Retinal pigment epithelial cell (primary cell): ENCODE data around the gene NXF1.
"Not testable (repeated sequence)": the region's sequence is repeated elsewhere in the genome, so short reads cannot be mapped to it uniquely, and the experiment has no call there.

Experiments
- DNase-seq: peaks from one replicate; pipeline ENCODE4 v3.0.0-alpha.2; 2010; ENCODE audit warnings: low read depth
- H3K4me3 ChIP-seq: 2 replicates; pipeline ENCODE4 v1.5.1; 2011; ENCODE audit warnings: mild to moderate bottlenecking, low read length, control low read depth, moderate library complexity
- TF ChIP-seq, protein P1 (sequence below): conservative IDR thresholded peaks from 2 replicates; pipeline ENCODE4 v1.5.1; 2011; ENCODE audit warnings: low read depth, low read length, control low read depth, inconsistent platforms

The NXF1 gene

DNA sequence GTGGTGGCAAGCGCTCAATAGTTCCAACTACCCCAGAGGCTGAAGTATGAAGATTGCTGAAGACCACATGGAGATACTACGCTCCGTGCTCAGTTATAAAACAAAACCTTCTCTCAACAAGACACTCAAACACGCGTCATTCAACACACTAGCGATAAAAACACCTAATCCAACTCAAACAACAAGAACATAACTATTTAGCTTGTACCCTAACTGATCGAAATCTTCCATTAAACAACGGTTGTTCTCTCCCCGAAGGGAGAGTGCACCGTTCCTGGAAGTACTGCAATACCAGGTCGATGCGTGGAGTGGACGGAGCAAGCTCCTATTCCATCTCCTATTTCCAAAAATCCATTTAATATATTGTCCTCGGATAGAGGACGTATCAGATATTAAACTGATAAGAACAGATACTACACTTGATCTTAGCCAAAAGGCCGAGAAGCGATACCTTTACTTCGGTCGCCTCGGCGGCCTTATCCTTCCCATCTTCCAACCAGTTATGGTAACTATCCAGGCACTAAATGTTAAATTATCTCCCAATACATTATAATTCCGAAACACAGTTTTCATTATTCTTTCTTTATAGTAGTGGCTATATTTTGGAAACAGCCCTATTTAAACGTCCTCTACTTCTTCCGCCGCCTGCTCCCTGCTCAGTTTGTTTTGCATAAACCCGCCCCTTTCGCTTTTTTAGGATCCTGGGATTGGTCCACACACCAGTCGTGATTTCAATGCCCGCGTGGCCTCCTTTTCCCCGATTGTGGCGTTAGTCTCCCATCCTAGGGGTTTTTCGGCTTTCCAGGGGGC lies 36.3 kb upstream of the NXF1 start:
- H3K4me3 ChIP-seq = peak overlapping the region; percentile 50
- TF ChIP-seq, protein P1, sequence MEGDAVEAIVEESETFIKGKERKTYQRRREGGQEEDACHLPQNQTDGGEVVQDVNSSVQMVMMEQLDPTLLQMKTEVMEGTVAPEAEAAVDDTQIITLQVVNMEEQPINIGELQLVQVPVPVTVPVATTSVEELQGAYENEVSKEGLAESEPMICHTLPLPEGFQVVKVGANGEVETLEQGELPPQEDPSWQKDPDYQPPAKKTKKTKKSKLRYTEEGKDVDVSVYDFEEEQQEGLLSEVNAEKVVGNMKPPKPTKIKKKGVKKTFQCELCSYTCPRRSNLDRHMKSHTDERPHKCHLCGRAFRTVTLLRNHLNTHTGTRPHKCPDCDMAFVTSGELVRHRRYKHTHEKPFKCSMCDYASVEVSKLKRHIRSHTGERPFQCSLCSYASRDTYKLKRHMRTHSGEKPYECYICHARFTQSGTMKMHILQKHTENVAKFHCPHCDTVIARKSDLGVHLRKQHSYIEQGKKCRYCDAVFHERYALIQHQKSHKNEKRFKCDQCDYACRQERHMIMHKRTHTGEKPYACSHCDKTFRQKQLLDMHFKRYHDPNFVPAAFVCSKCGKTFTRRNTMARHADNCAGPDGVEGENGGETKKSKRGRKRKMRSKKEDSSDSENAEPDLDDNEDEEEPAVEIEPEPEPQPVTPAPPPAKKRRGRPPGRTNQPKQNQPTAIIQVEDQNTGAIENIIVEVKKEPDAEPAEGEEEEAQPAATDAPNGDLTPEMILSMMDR = no peak
- DNase-seq = peak; percentile 98

DNA sequence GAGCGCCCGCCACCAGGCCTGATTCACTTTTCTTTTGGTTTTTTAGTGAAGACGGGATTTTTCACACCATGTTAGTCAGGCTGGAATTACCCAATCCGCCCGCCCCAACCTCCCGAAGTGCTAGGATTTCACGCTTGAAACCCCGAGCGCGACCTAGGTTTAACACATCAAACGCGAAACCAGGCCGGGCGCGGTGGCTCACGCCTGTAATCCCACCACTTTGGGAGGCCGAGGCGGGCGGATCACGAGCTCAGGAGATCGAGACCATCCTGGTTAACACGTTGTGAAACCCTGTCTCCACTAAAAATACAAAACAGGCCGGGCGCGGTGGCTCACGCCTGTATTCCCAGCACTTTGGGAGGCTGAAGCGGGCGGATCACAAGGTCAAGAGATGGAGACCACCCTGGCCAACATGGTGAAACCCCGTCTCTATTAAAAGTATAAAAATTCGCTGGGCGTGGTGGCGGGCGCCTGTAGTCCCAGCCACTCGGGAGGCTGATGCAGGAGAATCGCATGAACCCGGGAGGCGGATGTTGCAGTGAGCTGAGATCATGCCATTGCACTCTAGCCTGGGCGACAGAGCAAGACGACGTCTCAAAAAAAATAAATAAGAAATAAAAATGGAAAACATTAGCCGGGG lies 35.6 kb upstream of the NXF1 start:
- H3K4me3 ChIP-seq = peak overlapping the region; percentile 93
- DNase-seq = not testable (repeated sequence)

DNA sequence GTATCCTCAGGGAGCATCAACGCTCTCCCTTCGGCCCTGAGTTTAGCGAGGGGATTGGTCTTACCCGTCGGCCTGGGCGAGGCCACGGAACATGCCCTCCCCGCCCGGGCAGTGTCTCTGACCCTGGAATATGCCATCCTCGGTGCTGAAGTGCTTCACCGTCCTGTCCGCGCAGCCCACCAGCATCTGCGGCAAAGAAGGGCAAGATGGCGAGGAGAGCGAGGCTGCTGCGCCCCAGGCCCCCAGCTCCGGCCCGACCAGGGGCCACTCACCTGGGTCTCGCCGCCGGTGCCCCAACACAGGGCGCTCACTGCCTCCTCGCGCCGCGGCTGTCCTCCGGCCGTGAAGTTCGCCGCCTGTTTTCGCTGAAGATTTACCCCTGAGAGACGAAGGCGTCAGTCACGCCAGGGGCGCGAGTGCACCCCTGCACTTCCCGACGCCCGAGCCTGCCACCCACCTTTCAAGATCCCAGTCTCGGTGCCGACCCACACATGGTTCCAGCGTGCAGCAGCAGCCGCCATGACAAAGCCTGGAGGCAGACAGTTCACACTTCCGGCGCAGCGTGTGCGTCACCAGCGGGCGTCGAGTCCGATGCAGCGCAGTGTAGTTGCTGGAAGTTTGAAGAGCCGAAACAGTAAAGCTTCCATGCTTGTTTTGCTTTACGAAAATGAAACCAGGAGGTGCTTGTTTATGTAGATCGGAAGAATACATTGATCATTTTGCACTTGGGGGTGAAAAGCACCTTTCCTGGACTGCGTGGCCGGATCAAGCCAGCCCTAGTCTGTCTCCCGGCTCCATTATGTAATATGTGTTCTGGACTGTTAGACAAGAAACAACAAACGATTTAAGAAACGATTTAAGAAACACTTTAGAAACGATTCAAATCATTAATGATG lies 34.1 kb upstream of the NXF1 start, which contains the start of gene WDR74:
WDR74 (minus strand) TSS at position 541 of the 896 bp plus-strand sequence; CDS start at position 521, 20 bp downstream.
- TF ChIP-seq, protein P1 = no peak
- peak; percentile 75 for DNase-seq
- H3K4me3 ChIP-seq = peak within 1 kb of the TSS; percentile 93

DNA sequence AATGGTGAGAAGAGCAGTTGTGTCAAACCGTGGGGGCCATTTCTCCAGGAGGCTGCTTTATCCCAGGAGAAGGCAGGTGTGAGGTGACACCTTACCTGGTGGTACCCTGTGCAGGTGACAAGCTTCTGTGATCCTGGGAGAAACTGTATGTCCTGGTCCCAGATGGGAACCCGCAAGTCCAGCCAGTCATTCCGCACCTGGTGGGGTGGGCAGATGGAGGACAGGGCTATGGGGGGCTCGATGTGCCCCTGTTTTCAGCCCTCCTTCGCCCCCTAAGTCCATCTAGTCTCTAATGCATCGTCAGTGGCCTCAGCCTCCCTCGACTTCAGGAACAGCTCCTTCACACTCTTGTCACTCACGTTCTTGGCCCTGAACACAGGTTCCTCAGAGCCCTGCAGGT lies 30.1 kb upstream of the NXF1 start:
- H3K4me3 ChIP-seq = no peak overlapping the region
- DNase-seq = no peak
- TF ChIP-seq, protein P1 = no peak

DNA sequence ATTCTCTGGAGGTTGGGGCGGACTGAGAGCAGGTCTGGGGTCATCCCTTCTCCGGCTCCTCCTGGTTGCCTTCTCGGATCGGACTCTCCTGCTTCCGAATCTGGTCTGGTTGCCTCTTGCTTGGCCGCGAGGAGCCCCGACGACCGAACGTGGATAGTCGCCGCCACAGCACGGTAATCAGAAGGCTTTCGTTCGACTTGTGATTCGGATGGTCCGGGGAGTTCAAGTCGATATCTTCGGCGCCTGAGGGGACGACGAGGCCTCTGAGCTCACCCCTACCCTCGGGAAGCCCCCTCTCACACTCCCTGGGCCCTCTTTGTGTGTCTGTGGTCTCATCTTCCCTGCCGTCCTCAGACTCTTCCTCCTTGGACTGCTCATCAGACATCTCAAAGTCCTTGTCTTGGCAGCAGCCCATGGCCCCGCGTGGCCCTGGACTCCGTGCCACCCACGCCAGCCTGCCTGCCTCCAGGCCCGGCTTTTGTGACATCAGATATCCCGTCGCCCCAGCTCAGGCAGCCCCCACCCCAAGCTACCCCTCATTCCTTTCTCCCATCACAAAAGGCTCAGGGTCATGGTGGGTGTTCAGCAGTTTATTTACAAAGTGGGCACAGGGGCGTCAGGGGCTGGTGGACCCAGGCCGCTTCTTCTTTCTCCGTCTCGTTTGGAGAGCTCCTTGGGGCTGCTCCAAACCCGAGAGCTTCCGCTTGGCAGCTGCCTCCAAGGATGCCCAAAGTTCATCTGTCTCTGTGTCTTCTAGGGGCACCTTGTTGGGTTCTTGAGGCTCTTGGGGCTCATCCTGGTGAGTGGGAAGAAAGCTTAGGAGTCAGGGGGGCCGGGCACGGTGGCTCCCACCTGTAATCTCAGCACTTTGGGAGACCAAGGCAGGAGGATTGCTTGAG lies 27.3 kb upstream of the NXF1 start, which contains the start of gene TEX54:
TEX54 (minus strand) TSS at position 506 of the 899 bp plus-strand sequence.
- no peak for DNase-seq
- H3K4me3 ChIP-seq = peak within 1 kb of the TSS; percentile 88
- TF ChIP-seq, protein P1 = no peak

DNA sequence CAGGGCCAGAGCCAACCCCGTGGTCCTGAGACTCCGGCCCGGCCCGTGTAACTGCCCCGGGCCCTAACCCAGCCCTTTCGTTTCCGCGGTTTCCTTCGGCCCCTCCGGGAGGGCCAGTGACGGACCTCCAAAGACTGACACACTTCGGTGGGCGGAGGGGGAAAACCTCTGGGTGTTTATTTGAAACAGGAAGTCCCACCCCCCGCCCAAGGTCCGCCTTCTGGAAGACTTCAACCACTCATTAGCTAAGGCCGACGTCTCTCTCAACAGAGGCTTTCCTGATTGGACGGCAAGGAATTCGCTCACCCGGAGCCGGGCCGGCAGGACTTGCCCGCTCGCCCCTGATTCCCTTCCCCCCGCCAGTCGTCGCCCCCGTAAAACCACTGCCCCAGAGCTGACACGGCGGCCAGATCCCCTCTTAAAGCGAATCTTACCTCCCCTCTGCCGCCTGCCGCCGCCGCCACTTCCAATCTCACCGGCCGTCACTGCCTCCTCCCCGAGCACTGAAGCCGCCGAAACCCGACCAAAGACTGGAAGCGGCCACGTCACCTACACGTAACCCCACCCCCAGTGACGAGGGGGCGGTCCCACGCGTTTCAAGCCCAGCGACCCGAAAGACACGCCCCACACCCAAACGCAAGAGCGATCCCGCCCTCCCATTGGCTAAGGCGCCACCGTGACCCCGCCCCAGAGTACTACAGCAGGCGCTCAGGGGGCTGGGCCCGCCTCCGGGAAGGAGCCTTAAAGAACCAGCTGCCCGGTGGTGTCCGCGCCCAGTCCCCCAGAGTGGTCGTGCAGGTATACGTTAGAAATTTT lies 26.5 kb upstream of the NXF1 start, which contains the start of gene STX5:
STX5 (minus strand) TSS at position 532 of the 816 bp plus-strand sequence. CDS start 808 bp downstream, outside the sequence.
- peak within 1 kb of the TSS; percentile 88 for H3K4me3 ChIP-seq
- TF ChIP-seq, protein P1 = no peak
- DNase-seq = peak; percentile 95
